Fibroblast of upper back skin (primary cell): ENCODE results near the gene ZHX3.

ENCODE experiments used
- DNase-seq: peaks from one replicate; pipeline ENCODE4 v3.0.0-alpha.2; 2013

ZHX3 gene

DNA sequence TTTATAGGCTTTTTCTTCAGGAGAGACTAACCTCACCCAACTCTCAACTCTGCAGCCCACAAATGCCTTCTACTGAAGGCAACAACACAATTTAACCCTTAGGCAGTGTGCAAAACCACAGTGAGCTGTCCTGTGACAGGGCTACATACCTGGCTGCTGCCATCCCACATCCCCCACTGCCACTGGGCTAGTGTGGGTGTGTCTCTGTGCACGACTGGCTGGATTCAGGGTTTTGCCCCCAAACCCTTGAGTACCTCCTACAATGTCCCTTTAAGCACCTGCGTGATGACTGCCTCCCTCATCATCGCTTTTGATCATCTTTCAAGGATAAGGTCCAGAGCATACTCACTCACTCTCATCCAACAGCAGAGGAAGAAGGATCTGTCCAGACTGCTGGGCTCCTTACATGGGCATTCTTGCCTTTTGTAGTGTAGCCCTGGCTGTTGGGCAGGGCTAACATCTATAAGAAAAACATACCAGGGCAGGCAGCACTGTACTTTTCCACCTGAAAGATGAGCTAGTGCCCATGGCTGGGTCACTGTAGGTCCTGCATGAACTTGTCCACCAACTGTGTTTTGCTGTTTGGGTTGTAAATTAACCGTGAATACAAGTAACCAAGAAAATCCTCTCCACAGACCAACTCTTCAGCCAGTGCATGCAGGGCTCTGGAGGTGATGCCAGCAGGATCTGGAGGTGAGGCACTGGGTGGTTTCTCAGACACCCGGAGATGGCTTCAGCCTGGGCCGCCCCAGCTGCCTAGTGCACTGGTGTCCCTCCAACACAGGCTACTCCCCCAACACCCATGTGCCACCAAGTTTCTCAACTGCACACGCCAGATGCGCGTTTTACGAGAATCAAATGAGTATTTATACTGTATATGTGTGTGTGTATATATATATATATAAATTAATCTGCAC lies 135.0 kb downstream of the ZHX3 start:
- no peak for DNase-seq

DNA sequence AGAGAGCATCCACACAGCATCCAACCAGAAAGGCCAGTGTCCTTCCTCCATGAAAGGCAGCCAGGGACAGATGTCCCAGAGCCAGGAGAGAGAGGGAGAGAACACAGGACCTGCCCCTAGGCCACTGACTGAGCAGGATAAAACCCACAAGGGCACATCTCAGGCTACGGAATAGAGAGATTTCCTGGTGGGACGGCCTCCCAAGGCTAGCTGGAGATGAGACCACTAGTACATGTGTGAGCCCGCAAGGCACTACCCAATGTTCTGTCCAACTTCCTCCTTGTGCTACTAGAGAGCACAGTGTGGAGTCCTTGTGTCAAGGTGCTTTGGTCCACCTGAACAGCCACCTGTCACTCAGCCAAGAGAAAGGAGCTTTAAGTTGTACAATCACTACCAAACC lies 136.0 kb downstream of the ZHX3 start:
- no peak for DNase-seq

DNA sequence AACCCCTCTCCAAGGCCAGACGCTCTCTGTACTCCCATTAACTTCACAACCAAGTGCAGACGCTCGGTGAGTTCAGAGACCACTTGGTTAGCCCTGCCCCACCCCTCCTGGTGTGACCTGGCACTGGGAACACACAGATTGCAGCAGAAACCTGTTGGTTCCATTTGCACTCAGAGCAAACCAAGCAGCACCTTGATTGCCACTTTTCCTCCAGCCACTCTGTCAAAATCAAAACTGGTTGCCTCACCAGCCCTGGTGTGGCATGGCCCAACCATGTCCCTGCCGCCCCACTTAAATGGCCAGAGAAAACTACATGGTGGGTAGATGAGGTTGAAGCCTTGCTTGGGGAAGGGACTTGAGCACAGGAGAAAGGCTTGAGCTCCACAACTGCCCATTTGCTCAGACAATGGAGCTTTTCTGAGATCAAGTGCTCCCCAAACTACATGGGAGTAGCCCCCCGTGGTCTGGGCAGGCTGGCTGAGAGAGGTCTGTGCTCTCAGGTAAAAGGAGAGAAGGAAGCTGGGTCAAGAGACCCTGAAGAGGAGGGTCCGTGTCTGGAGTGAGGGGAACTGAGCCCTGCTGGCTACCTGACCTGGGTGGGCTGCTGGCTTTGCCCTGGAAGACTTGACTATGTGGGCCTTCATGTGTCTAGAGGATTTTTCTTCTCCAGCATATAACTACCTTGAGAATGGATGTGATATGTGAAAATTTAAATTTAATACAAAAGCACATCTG lies 136.8 kb downstream of the ZHX3 start:
- DNase-seq = no peak

DNA sequence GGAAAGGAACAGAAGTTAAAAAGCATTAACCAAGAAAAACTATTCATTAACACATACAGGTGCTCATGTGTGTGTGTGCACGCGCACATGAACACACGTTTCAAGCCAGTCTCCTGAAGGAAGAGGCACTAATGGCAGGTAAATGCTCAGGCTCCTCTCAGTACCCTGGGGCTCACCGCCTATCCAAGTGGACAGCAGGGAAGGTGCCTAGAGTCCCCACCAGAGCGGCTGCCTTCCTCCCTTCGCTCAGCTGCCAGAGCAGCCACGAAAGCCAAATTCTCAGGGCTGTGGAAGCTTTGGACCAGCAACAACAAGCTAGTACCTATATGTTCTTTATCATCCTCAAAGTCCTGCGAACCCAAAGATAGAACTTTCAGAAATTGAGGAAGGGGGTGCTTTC lies 137.6 kb downstream of the ZHX3 start:
- DNase-seq = no peak

DNA sequence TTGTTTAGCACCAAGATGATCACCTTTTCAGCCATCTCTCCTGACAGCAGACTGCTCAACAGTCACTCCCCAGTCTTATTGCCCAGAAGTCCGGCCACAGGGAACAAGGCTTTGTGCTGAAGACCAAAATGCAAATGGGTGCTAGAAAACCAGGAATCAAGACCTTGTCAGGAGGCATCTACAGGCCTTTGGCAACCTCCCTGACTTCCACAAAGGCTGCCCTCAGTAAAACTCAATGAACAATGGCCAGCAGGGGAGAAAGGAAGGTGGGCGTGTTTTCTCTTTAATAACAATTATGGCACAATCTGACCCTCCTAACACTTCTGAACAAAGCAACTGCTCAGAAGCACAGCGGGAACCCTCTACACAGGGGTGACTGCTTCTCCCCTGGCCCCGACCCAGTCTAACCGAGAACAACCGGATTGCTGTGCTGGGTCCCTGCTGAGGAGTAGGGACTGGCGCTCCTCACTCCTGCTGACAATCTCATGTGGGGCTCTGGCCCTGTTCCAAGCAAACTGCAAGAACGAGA lies 138.6 kb downstream of the ZHX3 start:
- DNase-seq = peak; percentile 15

DNA sequence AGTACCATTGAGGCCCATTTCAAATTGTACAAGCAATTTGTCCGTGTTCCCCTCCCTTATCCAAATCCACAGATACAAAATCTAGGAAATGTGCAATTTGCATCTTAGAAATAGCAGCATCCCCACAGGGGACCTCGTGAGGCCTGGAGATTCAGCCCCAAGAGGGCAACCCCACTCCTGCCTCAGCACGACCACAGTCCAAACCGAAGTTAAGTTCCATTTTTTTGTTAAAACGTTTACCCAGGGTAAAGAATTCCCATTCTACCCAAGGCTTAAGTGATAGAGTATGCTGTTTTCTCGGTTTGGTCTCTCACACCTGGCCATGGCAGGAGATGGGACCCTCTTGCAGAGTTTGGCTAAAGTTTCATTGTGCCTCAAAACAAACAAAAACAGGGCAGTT lies 139.0 kb downstream of the ZHX3 start:
- no peak for DNase-seq

DNA sequence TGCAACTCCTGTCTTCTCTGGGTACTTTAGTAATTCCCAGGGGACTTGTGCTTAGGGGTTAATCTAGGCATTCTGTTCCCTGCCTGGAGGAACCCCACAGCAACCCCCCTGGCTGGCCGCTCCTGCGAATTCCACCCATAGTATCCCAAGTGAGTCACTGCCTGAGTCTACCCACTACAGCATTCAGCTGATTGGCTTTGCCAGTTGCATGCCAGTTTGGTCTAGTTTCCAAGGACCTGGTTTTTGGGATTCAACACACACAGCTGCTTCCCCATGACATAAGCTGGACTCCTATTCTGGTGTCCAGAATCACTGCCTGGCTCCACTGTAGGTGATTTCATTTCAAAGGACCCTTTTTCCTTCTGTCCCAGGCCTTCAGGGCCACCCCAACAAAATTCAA lies 139.9 kb downstream of the ZHX3 start:
- peak; percentile 93 for DNase-seq

DNA sequence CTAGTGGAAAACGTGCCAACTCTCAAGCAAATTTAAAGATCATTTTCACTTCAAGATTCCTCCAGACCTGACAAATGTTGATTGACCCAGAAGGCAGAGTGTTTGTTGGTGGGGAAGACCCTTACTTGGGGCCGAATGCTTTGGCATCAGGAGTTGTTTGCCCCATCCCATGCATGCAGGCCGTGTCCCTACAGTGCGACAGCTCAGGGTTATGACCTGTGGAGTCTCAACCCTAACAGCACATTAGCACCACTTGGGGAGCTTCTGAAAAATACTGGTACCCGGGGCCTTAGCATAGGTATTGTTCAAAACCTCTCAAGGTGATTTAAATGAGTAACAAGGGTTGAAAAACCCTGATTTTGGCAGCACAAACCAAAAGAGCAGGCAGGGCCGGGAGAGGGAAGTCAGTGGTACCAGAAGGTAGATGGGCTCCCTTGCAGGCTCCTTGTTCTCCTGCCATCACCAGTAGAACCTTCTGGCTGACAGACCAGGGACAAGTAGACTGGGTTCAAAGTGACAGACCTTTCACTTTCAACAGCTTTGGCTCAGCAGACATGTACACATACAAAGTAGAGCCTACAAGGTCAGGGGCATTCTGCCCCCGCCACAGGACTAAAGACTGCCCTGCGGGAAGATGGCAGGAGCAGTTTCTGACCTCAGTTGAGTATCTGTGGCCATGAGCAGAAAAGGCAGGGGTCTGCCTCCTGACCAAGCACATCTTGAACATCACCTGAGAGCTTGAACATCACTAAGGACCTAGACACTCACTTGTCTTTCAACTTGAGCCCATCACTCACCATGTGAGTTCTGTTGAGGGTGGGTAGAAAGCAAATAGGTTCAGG lies 140.6 kb downstream of the ZHX3 start:
- no peak for DNase-seq

DNA sequence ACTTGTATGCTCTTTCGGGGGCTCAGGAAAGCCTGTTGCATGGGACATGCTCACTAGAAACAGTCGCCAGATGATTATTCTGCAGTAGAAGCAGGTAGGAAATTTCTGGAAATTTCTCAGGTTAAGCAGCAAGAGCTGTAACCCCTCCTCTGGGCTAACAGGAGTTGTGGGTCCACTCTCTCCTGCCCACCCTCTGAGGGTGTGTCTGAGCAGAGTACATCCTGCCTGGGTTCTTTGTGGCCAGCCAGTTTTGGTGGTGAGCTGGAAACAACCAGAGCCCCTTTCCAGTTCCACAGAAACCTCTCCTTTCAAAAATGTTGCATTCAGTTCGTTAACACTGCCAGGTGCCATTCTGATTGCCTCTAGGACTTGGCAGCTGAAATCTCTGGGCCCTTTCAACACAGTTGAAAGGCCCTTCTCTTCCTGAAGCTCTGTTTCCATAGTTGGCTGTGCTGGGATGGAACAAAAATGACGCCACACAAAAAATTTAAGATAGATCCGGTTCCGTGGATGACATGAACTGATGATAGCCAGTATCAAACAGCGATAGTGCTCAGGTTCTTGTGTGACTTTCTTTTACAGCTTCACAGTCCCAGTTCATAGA lies 141.7 kb downstream of the ZHX3 start:
- no peak for DNase-seq

DNA sequence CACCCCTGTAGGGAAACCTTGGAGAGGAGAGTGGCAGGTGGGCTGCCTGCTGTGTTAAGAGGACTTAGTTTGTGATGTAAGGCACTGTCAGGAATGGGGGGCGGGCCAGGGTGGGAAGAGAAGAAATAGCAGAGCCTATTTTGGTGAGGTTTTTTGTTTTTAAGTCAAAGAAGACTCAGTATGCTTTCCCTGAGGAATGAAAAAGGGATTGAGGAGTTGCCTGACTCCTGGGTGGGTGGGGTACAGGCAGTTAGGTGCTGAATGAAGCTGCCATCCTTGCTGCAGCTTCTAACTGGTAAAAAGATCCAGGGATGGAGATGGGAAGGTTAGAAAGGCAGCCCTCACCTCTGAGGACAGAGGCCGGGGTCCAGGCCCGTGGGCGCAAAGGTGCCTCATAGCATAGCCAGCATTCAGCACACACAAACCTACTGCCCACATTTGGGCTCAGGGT lies 142.3 kb downstream of the ZHX3 start:
- DNase-seq = no peak

DNA sequence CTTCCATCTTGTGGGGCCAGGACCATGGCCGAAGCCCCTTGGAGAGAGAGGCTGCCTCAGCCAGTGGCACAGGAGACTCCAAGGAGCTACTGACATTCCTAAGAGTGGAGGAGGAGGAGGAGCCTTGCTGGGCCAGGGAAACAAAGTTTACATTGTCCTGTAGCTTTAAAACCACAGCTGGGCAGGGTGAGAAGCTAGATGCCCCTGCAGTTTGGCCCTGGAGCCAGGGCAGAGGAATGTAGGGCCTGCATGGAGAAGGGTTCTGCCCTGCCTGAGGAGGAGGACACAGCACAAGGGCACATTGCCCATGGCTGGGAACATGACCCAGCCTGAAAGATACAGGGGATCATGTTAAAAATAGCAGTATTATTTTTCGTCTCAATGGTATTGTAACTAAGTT lies 142.7 kb downstream of the ZHX3 start:
- DNase-seq = no peak

DNA sequence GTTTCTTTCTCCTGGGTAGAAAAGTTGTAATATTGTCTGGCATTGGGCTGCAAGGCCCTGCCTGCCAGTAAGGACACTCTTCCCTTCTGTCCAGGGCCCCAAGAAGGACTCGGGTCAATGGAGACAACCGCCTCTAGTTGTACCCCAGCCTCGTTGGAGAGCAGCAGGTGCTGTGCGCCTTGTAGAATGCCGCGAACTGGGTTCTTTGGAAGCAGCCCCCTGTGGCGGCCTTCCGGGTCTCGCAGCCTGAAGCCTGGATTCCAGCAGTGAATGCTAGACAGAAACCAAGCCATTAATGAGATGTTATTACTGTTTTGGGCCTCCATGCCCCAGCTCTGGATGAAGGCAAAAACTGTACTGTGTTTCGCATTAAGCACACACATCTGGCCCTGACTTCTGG lies 143.2 kb downstream of the ZHX3 start:
- no peak for DNase-seq

DNA sequence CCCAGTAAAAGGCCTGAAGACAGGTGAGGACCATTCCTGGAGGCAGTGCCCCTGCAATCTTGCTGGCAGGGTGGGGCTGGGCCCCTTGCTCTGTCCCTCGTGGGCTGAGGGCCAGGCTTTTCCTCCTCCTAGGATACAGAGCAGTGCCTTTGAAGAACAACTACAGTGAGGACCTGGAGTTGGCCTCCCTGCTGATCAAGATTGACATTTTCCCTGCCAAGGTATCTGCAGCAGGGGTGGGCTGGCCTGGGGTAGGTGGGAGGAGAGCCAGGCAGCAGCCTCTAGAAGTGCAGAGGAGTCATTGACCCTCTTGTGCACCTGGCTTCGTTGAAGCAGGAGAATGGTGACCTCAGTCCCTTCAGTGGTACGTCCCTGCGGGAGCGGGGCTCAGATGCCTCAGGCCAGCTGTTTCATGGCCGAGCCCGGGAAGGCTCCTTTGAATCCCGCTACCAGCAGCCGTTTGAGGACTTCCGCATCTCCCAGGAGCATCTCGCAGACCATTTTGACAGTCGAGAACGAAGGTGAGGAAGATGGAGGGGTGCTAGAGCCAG lies 143.7 kb downstream of the ZHX3 start:
- DNase-seq = no peak

DNA sequence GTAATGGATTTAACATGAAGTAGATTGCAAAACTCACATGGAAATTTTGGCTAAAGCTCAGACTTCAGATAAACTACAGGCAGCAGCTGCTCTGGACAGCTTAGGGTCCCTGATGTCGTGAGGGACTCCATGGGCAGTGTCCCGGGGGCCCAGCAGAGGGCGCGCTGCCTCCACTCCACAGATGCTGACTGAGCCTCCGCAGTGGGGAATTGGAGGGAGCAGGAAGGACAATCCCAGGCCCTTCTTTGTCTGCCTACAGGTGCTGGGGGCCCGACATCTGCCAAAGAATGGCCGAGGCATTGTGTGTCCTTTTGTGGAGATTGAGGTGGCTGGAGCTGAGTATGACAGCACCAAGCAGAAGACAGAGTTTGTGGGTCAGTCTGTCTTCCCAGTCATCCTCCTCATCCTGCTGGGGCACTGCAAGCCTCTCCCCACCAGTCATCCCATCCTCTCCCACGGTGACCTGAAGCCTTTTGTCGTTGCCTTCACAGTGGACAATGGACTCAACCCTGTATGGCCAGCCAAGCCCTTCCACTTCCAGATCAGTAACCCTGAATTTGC lies 144.3 kb downstream of the ZHX3 start:
- DNase-seq = peak; percentile 66

DNA sequence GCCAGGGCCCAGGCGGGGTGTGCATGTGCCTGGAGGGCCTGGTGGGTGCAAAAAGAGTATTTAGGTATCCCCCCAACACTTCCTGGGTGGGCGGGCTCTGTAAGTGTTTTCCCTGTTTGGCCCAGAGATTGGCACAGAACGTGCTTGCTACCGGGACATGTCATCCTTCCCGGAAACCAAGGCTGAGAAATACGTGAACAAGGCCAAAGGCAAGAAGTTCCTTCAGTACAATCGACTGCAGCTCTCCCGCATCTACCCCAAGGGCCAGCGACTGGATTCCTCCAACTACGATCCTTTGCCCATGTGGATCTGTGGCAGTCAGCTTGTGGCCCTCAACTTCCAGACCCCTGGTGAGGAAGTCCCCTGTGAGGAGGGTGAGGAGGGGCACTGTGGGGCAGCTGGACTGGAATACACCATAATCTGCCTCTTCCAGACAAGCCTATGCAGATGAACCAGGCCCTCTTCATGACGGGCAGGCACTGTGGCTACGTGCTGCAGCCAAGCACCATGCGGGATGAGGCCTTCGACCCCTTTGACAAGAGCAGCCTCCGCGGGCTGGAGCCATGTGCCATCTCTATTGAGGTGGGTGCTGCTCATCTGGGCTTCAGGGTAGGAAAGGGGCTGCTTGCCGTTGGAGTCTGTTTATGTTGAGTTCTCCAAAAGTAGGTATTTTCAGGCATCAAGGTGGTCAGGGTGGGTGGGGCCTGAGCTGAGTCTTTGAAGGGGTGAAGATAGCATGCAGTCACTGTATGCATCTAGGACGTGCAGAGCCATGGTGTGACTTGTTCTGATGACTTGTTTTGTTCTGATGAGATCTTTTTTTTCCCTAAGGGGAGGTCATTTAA lies 145.0 kb downstream of the ZHX3 start:
- no peak for DNase-seq

DNA sequence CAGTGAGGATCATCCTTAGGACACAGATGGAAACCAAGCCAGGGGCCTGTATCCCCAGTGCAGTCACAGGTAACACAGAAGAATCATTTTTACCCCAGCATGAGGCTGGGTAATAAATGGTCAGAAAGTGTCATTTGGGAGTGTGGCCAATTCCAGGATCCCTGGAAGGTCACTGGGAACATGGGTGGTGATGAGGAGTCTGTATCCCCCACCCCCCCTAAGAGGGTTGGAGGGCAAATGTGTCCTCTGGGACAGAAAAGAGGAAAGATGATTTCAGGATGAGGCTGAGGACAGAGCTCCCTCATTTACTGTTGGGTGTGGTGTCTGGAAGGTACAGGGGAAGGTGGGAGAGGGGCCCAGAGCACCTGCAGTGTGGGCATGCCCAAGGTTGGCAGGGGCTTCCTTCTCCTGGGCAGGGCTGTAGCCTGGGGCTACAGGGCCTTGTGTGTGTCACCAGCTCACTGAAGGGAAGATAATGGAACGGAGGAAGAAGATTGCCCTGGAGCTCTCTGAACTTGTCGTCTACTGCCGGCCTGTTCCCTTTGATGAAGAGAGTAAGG lies 145.7 kb downstream of the ZHX3 start:
- no peak for DNase-seq

DNA sequence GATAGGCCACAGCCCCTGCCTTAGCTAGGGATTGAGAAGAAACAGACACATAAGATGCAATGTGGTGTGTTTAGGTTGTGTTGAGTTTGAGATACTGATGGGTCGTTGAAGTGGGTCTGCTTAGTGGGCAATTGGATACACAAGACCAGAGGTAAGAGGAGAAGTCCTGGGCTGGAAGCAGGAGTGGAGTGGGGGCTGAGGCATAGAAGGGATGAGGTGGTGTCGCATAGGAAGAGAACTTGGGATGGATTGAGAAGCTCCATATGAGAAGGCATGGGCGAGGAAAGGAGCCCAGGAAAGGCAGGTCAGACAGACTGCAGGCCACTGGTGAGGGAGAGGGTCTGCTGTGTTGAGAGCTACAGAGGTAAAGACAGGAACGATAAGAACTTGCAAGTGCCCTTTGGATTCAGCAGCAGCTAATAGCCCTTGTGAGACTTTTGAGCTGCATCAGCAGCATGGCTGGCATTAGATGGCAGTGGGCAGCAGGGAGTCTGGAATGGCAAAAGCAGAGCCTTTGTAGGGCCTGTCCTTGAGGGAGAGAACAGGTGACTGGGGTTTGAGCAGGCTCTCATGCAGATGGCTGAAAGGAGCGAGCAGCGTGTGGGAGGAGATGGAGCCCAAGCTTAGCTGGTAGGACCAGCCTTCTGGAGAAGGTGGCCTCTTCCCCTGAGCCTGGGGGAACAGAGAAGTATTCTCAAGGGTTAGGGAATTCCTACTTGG lies 147.0 kb downstream of the ZHX3 start:
- no peak for DNase-seq

DNA sequence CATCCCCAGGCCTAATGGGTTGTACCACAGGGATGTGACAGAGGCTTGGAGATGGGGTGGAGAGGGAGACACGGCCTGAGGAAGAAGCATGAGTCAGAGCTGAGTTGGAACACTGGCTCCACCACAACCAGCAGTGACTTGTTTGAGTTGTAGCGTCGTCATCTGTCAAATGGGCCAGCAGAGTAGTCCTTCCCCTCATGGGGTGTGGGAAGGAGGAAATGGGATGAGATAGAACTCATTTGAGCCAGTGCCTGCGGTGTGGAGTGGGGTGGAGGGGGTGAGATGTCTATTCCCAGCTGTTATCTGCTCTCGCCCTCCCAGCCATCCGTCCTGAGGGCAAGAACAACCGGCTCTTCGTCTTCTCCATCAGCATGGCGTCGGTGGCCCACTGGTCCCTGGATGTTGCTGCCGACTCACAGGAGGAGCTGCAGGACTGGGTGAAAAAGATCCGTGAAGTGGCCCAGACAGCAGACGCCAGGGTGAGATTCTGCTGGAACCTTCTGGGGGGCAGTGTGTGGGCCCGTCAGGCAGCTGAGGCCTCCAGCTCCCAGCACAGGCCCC lies 147.7 kb downstream of the ZHX3 start:
- peak; percentile 24 for DNase-seq

DNA sequence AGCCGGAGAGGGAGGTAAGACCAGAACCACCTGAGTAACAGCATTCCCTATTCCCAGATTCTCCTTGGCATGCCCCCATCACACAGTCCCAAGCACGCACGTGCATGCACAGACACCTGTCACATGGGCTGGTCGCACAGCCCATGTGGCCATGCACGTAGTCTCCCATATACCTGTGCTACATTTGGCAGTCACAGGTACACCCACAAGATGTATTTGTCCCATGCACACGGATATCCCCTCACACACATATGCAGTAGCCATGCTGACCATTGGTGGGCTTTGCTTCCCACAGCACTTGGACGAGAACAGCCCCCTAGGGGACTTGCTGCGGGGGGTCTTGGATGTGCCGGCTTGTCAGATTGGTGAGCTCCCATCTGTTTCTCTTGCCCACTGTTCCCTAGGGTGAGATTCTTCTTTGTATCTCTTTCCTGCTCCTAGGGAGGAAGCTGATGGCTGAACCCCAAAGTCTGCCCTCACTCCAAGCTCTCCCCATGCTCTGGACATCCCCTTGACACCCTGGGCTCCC lies 148.3 kb downstream of the ZHX3 start:
- DNase-seq = no peak
